ENCODE data around the gene ARL15.

ARL15 gene

GRCh38 chr5:54205453-54205852, 104.9 kb downstream of the ARL15 start:
- DNase-seq (ENCODE audit: low spot score) = no peak

GRCh38 chr5:54197018-54197417, 113.4 kb downstream of the ARL15 start:
- no peak for DNase-seq (ENCODE audit: low spot score)

- no peak for DNase-seq (ENCODE audit: low spot score)
These were observed 114.7 kb downstream of the ARL15 start for GRCh38 chr5:54195701-54196100.

- DNase-seq (ENCODE audit: low spot score) = no peak
These were observed 116.1 kb downstream of the ARL15 start for GRCh38 chr5:54194318-54194717.

GRCh38 chr5:54187694-54188093, 122.7 kb downstream of the ARL15 start:
- no peak for DNase-seq (ENCODE audit: low spot score)

- no peak for DNase-seq (ENCODE audit: low spot score)
These were observed 123.4 kb downstream of the ARL15 start for GRCh38 chr5:54186912-54187445.

- no peak for DNase-seq (ENCODE audit: low spot score)
These were observed 124.3 kb downstream of the ARL15 start for GRCh38 chr5:54186108-54186507.

- DNase-seq (ENCODE audit: low spot score) = no peak
These were observed 125.6 kb downstream of the ARL15 start for GRCh38 chr5:54184806-54185205.

- DNase-seq (ENCODE audit: low spot score) = no peak
These were observed 129.7 kb downstream of the ARL15 start for GRCh38 chr5:54180630-54181031.

GRCh38 chr5:54178991-54179390, 131.4 kb downstream of the ARL15 start:
- DNase-seq (ENCODE audit: low spot score) = no peak

- DNase-seq (ENCODE audit: low spot score) = no peak
These were observed 132.2 kb downstream of the ARL15 start for GRCh38 chr5:54178207-54178606.

GRCh38 chr5:54177058-54177457, 133.3 kb downstream of the ARL15 start:
- no peak for DNase-seq (ENCODE audit: low spot score)

- DNase-seq (ENCODE audit: low spot score) = no peak
These were observed 134.1 kb downstream of the ARL15 start for GRCh38 chr5:54176066-54176830.

GRCh38 chr5:54173251-54173650, 137.1 kb downstream of the ARL15 start:
- no peak for DNase-seq (ENCODE audit: low spot score)

- no peak for DNase-seq (ENCODE audit: low spot score)
These were observed 138.6 kb downstream of the ARL15 start for GRCh38 chr5:54171645-54172384.

GRCh38 chr5:54165687-54166086, 144.7 kb downstream of the ARL15 start:
- no peak for DNase-seq (ENCODE audit: low spot score)

GRCh38 chr5:54162184-54162583, 148.2 kb downstream of the ARL15 start:
- no peak for DNase-seq (ENCODE audit: low spot score)

GRCh38 chr5:54160329-54160728, 150.0 kb downstream of the ARL15 start:
- no peak for DNase-seq (ENCODE audit: low spot score)

- DNase-seq (ENCODE audit: low spot score) = no peak
These were observed 150.5 kb downstream of the ARL15 start for GRCh38 chr5:54159893-54160195.

GRCh38 chr5:54159153-54159892, 151.1 kb downstream of the ARL15 start:
- peak; percentile 14 for DNase-seq (ENCODE audit: low spot score)

GRCh38 chr5:54156577-54156976, 153.8 kb downstream of the ARL15 start:
- DNase-seq (ENCODE audit: low spot score) = no peak

GRCh38 chr5:54150841-54151240, 159.5 kb downstream of the ARL15 start:
- no peak for DNase-seq (ENCODE audit: low spot score)

- no peak for DNase-seq (ENCODE audit: low spot score)
These were observed 161.5 kb downstream of the ARL15 start for GRCh38 chr5:54148858-54149257.

All from hepatic stellate cell (primary cell).